ENCODE data around the gene NME7.
"Not testable (repeated sequence)": the region's sequence is repeated elsewhere in the genome, so short reads cannot be mapped to it uniquely, and the experiment has no call there.

DNA sequence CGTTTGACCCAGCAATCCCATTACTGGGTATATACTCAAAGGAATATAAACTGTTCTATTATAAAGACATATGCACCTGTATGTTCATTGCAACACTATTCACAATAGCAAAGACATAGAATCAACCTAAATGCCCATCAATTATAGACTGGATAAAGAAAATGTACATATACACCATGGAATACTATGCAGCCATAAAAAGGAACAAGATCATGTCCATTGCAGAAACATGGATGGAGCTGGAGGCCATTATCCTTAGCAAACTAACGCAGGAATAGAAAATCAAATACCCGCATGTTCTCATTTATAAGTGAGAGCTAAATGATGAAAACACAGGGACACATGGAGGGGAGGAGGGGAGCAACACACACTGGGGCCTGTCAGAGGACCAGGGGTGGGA is 188.2 kb downstream of the NME7 start:
- not testable (repeated sequence) for TF ChIP-seq CTCF (IDR thresholded peaks at IDR 0.05; ENCODE audit: low read length); EZH2 (IDR thresholded peaks at IDR 0.05; ENCODE audit: borderline replicate concordance, low read length)

All from OCI-LY1 (cell line).